Measurements from ENCODE around the gene OR6B2.
"Not testable (repeated sequence)": the region's sequence is repeated elsewhere in the genome, so short reads cannot be mapped to it uniquely, and the experiment has no call there.

The OR6B2 gene

GRCh38 chr2:240030379-240031094, at the start of gene OR6B2:
Gene OR6B2 (minus strand): TSS chr2:240030429. CDS start chr2:240030429, 0 bp downstream.
- no peak for DNase-seq

- no peak for DNase-seq
These were observed 48.4 kb upstream of the OR6B2 start for GRCh38 chr2:240078631-240079030.

GRCh38 chr2:240077442-240077841, 47.2 kb upstream of the OR6B2 start:
- no peak for DNase-seq

- no peak for DNase-seq
These were observed 44.3 kb upstream of the OR6B2 start for GRCh38 chr2:240074545-240074944.

GRCh38 chr2:240070907-240071306, 40.7 kb upstream of the OR6B2 start:
- no peak for DNase-seq

GRCh38 chr2:240069829-240070228, 39.6 kb upstream of the OR6B2 start:
- no peak for DNase-seq

GRCh38 chr2:240068193-240068592, 38.0 kb upstream of the OR6B2 start:
- no peak for DNase-seq

GRCh38 chr2:240066489-240066888, 36.3 kb upstream of the OR6B2 start:
- no peak for DNase-seq

GRCh38 chr2:240064898-240065297, 34.7 kb upstream of the OR6B2 start:
- no peak for DNase-seq

- DNase-seq: peak in 1 of 2 experiments; percentile 49
These were observed 30.9 kb upstream of the OR6B2 start for GRCh38 chr2:240060977-240061591.

- no peak for DNase-seq
These were observed 26.4 kb upstream of the OR6B2 start for GRCh38 chr2:240056678-240057077.

GRCh38 chr2:240055177-240055917, 25.1 kb upstream of the OR6B2 start:
- no peak for DNase-seq

GRCh38 chr2:240053173-240054155, 23.2 kb upstream of the OR6B2 start, which contains the start of gene OR6B3:
Gene OR6B3 (minus strand): TSS chr2:240053521.
- no peak for DNase-seq

- DNase-seq: no peak
These were observed 22.3 kb upstream of the OR6B2 start for GRCh38 chr2:240052524-240052923.

GRCh38 chr2:240051697-240052096, 21.5 kb upstream of the OR6B2 start:
- no peak for DNase-seq

- no peak for DNase-seq
These were observed 20.0 kb upstream of the OR6B2 start for GRCh38 chr2:240050278-240050677.

GRCh38 chr2:240048237-240048636, 18.0 kb upstream of the OR6B2 start:
- no peak for DNase-seq

- DNase-seq: no peak
These were observed 14.9 kb upstream of the OR6B2 start for GRCh38 chr2:240045098-240045497.

GRCh38 chr2:240044096-240044495, 13.9 kb upstream of the OR6B2 start:
- not testable (repeated sequence) for DNase-seq

GRCh38 chr2:240043279-240043989, 13.2 kb upstream of the OR6B2 start:
- DNase-seq: no peak

GRCh38 chr2:240042740-240043139, 12.5 kb upstream of the OR6B2 start:
- DNase-seq: no peak

- DNase-seq: no peak
These were observed 11.1 kb upstream of the OR6B2 start for GRCh38 chr2:240041363-240041762.
